HCT116 (cell line): ENCODE measurements around the gene ZNF655. TPM values are rescaled to one million over a fixed set of nuclear protein-coding genes. Genes with fewer than 3 reads are reported as not detected.

ENCODE experiments used
- ATAC-seq: fragments of 200-7000 bp; cut with Tn5 transposase; 2 replicates; pipeline ENCODE4 v1.9.1; 2020; ENCODE audit warnings: mild to moderate bottlenecking, moderate library complexity
- BruUV-seq: library from RNA; stranded (reverse); fragments of 400-500 nt; replicated peaks from 2 replicates; lab custom pipeline; 2021; lab: Mats Ljungman, UMichigan
- CTCF ChIA-PET: fragments of 300-600 bp; sonication (Branson Sonifier 250); formaldehyde crosslinking; loops from one replicate; lab custom pipeline; 2021; ENCODE audit warnings: antibody characterized with exemption; lab: Charles Lee
- POLR2A ChIA-PET: fragments of 300-600, 350-600 bp; sonication (Branson Sonifier 250); formaldehyde crosslinking; loops from one replicate; lab custom pipeline; 2021; ENCODE audit warnings: antibody characterized with exemption; lab: Charles Lee
- RAD21 ChIA-PET, 2 experiments: fragments of 300-600 bp; sonication (Branson Sonifier 250); formaldehyde crosslinking; loops; one replicate each; lab custom pipeline; 2023; ENCODE audit warnings: low total read pairs in 2 of 2; ENCODE audit not compliant: uncharacterized antibody in 2 of 2, unreplicated experiment in 2 of 2, low non-redundant PET in 1 of 2; lab: Charles Lee
- DNase-seq: peaks from one replicate; pipeline ENCODE4 v3.0.0-alpha.2; 2010; ENCODE audit warnings: low read depth, low spot score
- H2AFZ ChIP-seq: fragments of 200-600 bp; shearing (Covaris generic), sonication (generic); 2 replicates; pipeline ENCODE4 v1.6.1; 2017; ENCODE audit warnings: low read depth, mixed run types, mixed read lengths, antibody characterized with exemption, low read length; ENCODE audit not compliant: poor library complexity, severe bottlenecking
- H3K27ac ChIP-seq: 2 replicates; pipeline ENCODE4 v1.5.1; 2012; ENCODE audit warnings: low read depth, low read length
- H3K27me3 ChIP-seq: fragments of 200-600 bp; sonication (generic); 2 replicates; pipeline ENCODE4 v1.6.1; 2016; ENCODE audit warnings: mixed run types, low read length, mixed read lengths; ENCODE audit not compliant: insufficient read depth
- H3K36me3 ChIP-seq, 2 experiments: fragments of 200-500 bp in 1 of 2; fragments of 200-600 bp in 1 of 2; sonication (Bioruptor generic) in 1 of 2; sonication (generic) in 1 of 2; 2 replicates each; pipeline versions ENCODE4 v1.5.1 to v1.6.1; 2014 to 2016; ENCODE audit warnings: low read length in 2 of 2, inconsistent platforms in 1 of 2, mixed read lengths in 1 of 2, mixed run types in 1 of 2; ENCODE audit not compliant: insufficient read depth in 2 of 2, control insufficient read depth in 1 of 2
- H3K4me1 ChIP-seq, 2 experiments: fragments of 200-600 bp in 1 of 2; sonication (generic) in 1 of 2; 2 replicates each; pipeline versions ENCODE4 v1.5.1 to v1.6.1; 2012 to 2017; ENCODE audit warnings: low read length in 2 of 2, inconsistent platforms in 1 of 2, mild to moderate bottlenecking in 1 of 2, mixed read lengths in 1 of 2, mixed run types in 1 of 2, moderate library complexity in 1 of 2; ENCODE audit not compliant: insufficient read depth in 2 of 2, control insufficient read depth in 1 of 2
- H3K4me2 ChIP-seq: fragments of 200-600 bp; sonication (generic); 2 replicates; pipeline ENCODE4 v1.6.1; 2017; ENCODE audit warnings: mixed run types, low read length, mixed read lengths
- H3K4me3 ChIP-seq, 2 experiments: fragments of 200-600 bp in 1 of 2; sonication (generic) in 1 of 2; replicated peaks in 1 of 2; 2 replicates each; pipeline ENCODE4 v1.5.1; 2011 to 2016; ENCODE audit warnings: low read length in 2 of 2, control low read depth in 1 of 2, low read depth in 1 of 2, mild to moderate bottlenecking in 1 of 2, mixed read lengths in 1 of 2, mixed run types in 1 of 2
- H3K79me2 ChIP-seq: fragments of 200-600 bp; sonication (generic); 2 replicates; pipeline ENCODE4 v1.6.1; 2017; ENCODE audit warnings: mild to moderate bottlenecking, mixed run types, low read length, moderate library complexity, mixed read lengths; ENCODE audit not compliant: insufficient read depth
- H3K9ac ChIP-seq: fragments of 200-600 bp; sonication (generic); 2 replicates; pipeline ENCODE4 v1.6.1; 2016; ENCODE audit warnings: low read length, mixed read lengths
- H3K9me2 ChIP-seq: fragments of 200-600 bp; sonication (generic), shearing (Covaris generic); 2 replicates; pipeline ENCODE4 v1.6.1; 2017; ENCODE audit warnings: mixed run types, mild to moderate bottlenecking, moderate library complexity; ENCODE audit not compliant: insufficient read depth
- H3K9me3 ChIP-seq, 2 experiments: fragments of 200-500 bp in 1 of 2; fragments of 200-600 bp in 1 of 2; sonication (Bioruptor generic) in 1 of 2; sonication (generic) in 1 of 2; 2 replicates each; pipeline ENCODE4 v1.6.1; 2014 to 2017; ENCODE audit warnings: low read length in 2 of 2, mixed read lengths in 2 of 2, inconsistent platforms in 1 of 2, low read depth in 1 of 2, mild to moderate bottlenecking in 1 of 2, mixed run types in 1 of 2, moderate library complexity in 1 of 2; ENCODE audit not compliant: control insufficient read depth in 1 of 2, insufficient read depth in 1 of 2
- H4K20me1 ChIP-seq: fragments of 200-600 bp; sonication (generic), shearing (Covaris generic); 2 replicates; pipeline ENCODE4 v1.6.1; 2017; ENCODE audit warnings: mixed run types, mild to moderate bottlenecking, moderate library complexity; ENCODE audit not compliant: insufficient read depth
- CBX3 ChIP-seq: IDR thresholded peaks from 2 replicates; pipeline ENCODE4 v1.6.1; 2012; ENCODE audit warnings: low read depth
- CTCF ChIP-seq, 3 experiments: fragments of 200-600 bp in 1 of 3; sonication (generic) in 1 of 3; IDR thresholded peaks in 2 of 3; conservative IDR thresholded peaks in 1 of 3; 2 replicates each; pipeline ENCODE4 v1.5.1; 2012 to 2017; ENCODE audit warnings: low read depth in 2 of 3, low read length in 2 of 3, antibody characterized with exemption in 1 of 3, borderline replicate concordance in 1 of 3, control low read depth in 1 of 3, mild to moderate bottlenecking in 1 of 3, mixed read lengths in 1 of 3, mixed run types in 1 of 3, moderate library complexity in 1 of 3; ENCODE audit not compliant: insufficient read depth in 1 of 3
- ELF1 ChIP-seq: IDR thresholded peaks from 2 replicates; pipeline ENCODE4 v1.6.1; 2012; ENCODE audit warnings: low read depth, borderline replicate concordance
- EZH2 ChIP-seq: fragments of 200-600 bp; sonication (generic); IDR thresholded peaks from 2 replicates; pipeline ENCODE4 v1.6.1; 2017; ENCODE audit warnings: antibody characterized with exemption, mixed run types
- EZH2phosphoT487 ChIP-seq: fragments of 200-600 bp; IDR thresholded peaks from 2 replicates; pipeline ENCODE4 v1.6.1; 2018; ENCODE audit warnings: antibody characterized with exemption, borderline replicate concordance
- FOSL1 ChIP-seq: IDR thresholded peaks from 2 replicates; pipeline ENCODE4 v1.6.1; 2012; ENCODE audit warnings: low read depth
- JUND ChIP-seq: IDR thresholded peaks from 2 replicates; pipeline ENCODE4 v1.6.1; 2012
- POLR2A ChIP-seq: IDR thresholded peaks from 2 replicates; pipeline ENCODE4 v1.7.0; 2011; ENCODE audit warnings: borderline replicate concordance; ENCODE audit not compliant: insufficient read depth, insufficient read length; ENCODE audit errors: extremely low read depth
- POLR2AphosphoS5 ChIP-seq: IDR thresholded peaks from 2 replicates; pipeline ENCODE4 v1.6.1; 2011; ENCODE audit warnings: mild to moderate bottlenecking, low read depth, low read length, moderate library complexity
- RAD21 ChIP-seq: IDR thresholded peaks from 2 replicates; pipeline ENCODE4 v1.6.1; 2012; ENCODE audit warnings: low read depth, mild to moderate bottlenecking
- SIN3A ChIP-seq: IDR thresholded peaks from 2 replicates; pipeline ENCODE4 v1.6.1; 2012; ENCODE audit warnings: low read depth
- SP1 ChIP-seq: IDR thresholded peaks from 2 replicates; pipeline ENCODE4 v1.6.1; 2012; ENCODE audit warnings: low read depth
- SRF ChIP-seq: IDR thresholded peaks from 2 replicates; pipeline ENCODE4 v1.6.1; 2012; ENCODE audit warnings: low read depth
- TCF7L2 ChIP-seq: IDR thresholded peaks from 2 replicates; pipeline ENCODE4 v1.7.0; 2011; ENCODE audit warnings: borderline replicate concordance, inconsistent platforms; ENCODE audit not compliant: insufficient read depth, insufficient read length; ENCODE audit errors: extremely low read depth
- ZFX ChIP-seq: fragments of 450-650 bp; IDR thresholded peaks from 2 replicates; pipeline ENCODE4 v1.6.1; 2017
- ZNF274 ChIP-seq: fragments of 200-500 bp; sonication (Bioruptor generic); IDR thresholded peaks from 2 replicates; pipeline ENCODE4 v1.6.1; 2014; ENCODE audit warnings: mild to moderate bottlenecking, low read depth, low read length, inconsistent platforms
- intact Hi-C: fragments of 100-400 bp; cut with micrococcal nuclease; formaldehyde crosslinking; loops from 2 replicates; pipeline ENCODE4 v1.10.0; 2022
- total RNA-seq: library from RNA; stranded (reverse); gene quantifications from one replicate; pipeline ENCODE4 v1.2.1, GENCODE V29; 2021; ENCODE audit not compliant: unreplicated experiment
- TF ChIP-seq, protein P1 (sequence below): IDR thresholded peaks from 2 replicates; pipeline ENCODE4 v1.6.1; 2012; ENCODE audit warnings: low read depth

ZNF655 gene
- total RNA-seq, 1 experiment from 2014 or later: 45.0 TPM

DNA sequence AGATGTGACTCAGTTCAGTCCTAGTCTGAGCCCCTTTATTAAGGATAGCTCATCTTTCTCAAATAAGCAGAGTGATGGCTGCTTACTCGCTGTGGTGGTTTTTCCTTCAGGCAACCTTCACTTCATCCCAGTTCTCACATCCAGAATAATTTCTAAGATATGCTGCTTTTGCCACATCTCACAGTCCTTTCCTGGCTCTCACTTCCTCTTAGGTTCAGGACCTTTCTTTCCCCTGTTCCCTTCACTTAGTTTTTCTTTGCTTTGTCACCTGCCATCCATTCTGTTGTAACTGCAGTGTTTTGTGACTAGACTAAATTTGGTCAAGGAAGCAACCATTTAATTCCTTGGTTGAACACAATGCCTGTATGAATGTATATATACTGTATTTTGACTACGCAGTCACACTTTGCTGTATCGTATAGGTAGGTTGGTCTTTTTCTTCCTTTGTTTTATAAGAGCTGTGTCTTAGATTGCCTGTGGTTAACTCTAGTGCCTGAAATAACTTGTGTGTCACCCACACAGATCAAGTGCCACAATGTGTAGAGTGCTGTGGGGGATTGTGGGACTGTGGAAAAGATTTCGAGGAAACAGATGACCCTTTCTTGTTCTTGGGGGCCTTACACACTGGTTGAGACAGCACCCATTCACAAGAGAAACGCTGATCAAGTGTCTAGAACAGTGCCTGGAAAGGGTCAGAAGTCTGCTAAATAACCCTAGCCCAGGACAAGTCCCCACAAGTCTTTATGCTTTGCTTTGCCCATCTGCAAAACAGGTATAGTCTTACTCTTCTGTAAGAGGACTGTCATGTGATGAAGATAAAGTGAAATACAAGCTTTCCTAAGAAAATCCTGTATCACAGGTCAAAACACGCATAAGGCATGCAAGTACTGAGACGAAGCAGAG lies 2.6 kb downstream of the ZNF655 start:
- H3K27me3 ChIP-seq: no peaks in the 10 kb centered on the region

More for the DNA sequence above, 2.6 kb downstream of the ZNF655 start:
- no TSS peak for BruUV-seq
- Histone ChIP-seq H3K4me2 (peak overlapping the region; percentile 79; the same call in 1 of the 2 replicates), H3K9me3 (no peaks in the 10 kb centered on the region), H3K4me1 (peaks cover 37 to 61% of the 10 kb centered on the region in 2 experiments), H3K36me3 (peaks cover 26 to 45% of the 10 kb centered on the region in 2 experiments), H3K9me2 (no peaks in the 10 kb centered on the region), H3K9ac (peak overlapping the region; percentile 17), H3K79me2 (peaks cover 82% of the 10 kb centered on the region), H4K20me1 (no peaks in the 10 kb centered on the region; the same call in 1 of the 2 replicates), H2AFZ (no peak overlapping the region), H3K27ac (no peak overlapping the region), H3K4me3 (no peak overlapping the region)
- RAD21 ChIA-PET: no interaction called here
- ATAC-seq (no peak), DNase-seq (no peak)
- intact Hi-C loops: no loop called here
- CTCF ChIA-PET: interaction anchor here (1.3 kb wide), 1 partner anchor 36 kb away, joined by 3 read pairs; no protein-coding TSS in a partner anchor
- POLR2A ChIA-PET: no interaction called here
- TF ChIP-seq EZH2phosphoT487 (no peak), TCF7L2 (no peak), ZFX (no peak), CTCF (IDR thresholded peaks at IDR 0.05 in 2 of 3, conservative IDR thresholded peaks at IDR 0.05 in 1 of 3; ENCODE audit: borderline replicate concordance in 1 of 3, insufficient read depth in 1 of 3, low read depth in 2 of 3, low read length in 2 of 3) (no peak), RAD21 (no peak), ZNF274 (no peak), ELF1 (no peak), JUND (no peak), POLR2A (no peak), FOSL1 (no peak), SRF (no peak), POLR2AphosphoS5 (no peak), SIN3A (no peak), EZH2 (no peak), SP1 (no peak), CBX3 (no peak)
- TF ChIP-seq, protein P1, sequence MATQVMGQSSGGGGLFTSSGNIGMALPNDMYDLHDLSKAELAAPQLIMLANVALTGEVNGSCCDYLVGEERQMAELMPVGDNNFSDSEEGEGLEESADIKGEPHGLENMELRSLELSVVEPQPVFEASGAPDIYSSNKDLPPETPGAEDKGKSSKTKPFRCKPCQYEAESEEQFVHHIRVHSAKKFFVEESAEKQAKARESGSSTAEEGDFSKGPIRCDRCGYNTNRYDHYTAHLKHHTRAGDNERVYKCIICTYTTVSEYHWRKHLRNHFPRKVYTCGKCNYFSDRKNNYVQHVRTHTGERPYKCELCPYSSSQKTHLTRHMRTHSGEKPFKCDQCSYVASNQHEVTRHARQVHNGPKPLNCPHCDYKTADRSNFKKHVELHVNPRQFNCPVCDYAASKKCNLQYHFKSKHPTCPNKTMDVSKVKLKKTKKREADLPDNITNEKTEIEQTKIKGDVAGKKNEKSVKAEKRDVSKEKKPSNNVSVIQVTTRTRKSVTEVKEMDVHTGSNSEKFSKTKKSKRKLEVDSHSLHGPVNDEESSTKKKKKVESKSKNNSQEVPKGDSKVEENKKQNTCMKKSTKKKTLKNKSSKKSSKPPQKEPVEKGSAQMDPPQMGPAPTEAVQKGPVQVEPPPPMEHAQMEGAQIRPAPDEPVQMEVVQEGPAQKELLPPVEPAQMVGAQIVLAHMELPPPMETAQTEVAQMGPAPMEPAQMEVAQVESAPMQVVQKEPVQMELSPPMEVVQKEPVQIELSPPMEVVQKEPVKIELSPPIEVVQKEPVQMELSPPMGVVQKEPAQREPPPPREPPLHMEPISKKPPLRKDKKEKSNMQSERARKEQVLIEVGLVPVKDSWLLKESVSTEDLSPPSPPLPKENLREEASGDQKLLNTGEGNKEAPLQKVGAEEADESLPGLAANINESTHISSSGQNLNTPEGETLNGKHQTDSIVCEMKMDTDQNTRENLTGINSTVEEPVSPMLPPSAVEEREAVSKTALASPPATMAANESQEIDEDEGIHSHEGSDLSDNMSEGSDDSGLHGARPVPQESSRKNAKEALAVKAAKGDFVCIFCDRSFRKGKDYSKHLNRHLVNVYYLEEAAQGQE: no peak
